ENCODE measurements around the gene IL27RA.

The IL27RA gene

DNA sequence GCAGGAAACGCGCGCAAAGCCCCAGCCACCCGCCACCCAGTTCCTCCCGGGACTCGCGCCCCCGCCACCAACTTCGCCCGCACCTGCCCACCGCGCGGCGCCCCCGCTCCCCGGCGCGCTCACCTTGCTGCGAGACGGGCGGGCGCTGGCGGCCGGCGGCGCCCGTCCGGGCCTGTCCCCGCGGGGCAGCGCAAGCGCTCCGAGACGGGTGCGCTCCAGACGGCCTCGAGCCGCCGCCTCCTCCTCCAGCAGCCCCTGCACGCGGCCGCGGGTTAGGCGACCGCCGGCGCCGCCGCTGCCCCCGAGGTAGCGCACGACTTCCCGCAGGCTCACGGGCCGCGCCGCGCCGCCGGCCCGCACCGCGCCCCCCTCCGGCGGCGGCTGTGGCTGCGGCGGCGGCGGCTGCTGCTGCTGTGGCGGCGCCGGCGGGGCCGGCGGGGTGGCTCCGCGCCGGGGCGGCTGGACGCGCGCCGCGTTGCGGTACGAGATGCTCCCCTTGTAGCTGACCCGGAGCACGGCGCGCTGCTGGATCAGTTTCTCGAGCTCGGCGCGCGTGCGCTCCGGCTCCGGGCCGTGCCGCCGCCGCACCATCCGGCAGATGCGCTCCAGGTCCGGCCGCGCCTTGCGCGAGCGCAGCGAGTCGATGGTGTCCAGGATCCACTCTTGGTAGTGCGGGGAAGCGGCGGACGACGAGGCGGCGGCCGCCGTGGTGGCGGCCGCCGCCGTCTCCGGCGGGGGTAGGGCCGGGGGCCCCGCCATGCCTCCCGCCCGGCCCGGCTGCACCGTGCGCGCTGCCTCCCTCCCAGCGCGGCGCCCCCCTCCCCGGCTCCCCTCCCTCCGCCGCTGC is 58.3 kb downstream of the IL27RA start:
- DNase-seq, result no peak

DNA sequence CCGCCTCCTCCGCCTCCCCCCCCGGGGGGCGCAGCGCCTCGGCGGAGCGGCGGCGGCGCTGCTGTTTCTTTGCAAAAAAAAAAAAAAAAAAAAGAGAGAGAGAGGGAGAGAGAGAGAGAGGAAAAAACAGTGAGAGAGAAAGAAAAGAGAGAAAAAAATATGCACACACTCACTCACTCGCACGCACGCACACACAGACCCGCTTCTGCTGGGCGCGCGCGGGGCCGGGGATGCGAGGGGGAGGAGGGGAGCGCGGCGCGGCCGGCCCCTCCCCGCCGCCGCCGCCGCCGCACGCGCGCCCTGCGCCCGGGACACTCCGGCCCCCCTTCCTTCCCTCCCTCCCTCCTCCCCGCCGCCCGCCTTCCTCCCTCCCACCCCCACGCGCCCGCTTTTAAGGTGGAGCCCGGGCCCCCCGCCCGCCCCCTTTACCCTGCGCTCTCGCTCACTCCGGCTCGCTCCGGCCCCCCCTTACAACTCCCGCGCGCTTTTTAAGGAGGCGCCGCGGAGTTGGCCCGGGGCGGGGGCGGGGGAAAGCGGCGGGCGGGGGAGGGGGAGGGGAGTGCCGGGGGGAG is 59.0 kb downstream of the IL27RA start, which contains the start of gene SAMD1:
SAMD1 (minus strand) TSS at position 243 of the 572 bp plus-strand sequence.
- peak; percentile 35 for DNase-seq

- no peak for DNase-seq
These were observed 59.7 kb downstream of the IL27RA start for GRCh38 chr19:14091081-14091812.

DNA sequence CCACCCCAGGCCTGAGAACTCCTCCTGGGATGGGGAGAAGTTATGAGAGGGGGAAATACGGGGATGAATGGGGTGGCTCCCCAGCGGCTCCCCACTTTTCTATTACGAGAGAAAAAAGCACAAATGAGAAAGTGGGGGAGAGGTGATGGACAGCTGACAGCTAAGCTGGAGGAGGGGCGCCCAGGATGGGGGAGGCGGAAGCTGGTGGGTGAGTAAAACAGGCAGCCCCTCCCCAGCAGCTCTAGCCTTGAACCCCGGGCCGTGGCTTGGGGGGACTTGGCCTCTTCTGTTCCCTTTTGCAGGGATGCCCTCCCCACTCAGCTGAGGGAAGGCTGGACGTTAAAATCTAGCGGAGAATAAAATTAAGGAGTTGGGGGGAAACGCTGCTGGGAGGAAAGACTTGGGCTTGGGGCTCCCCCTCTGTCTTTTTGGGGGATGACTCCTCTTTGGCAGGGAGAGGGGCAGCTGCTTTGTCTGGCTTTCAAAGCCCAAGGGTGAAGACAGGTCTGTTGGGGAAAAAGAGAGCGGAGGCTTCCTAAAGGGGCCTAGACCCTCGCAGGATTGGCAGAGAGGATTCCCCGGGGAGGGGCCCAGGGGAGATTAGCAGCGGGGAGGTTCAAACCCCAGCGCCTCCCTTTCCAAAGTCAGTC is 60.4 kb downstream of the IL27RA start:
- DNase-seq, result no peak

DNA sequence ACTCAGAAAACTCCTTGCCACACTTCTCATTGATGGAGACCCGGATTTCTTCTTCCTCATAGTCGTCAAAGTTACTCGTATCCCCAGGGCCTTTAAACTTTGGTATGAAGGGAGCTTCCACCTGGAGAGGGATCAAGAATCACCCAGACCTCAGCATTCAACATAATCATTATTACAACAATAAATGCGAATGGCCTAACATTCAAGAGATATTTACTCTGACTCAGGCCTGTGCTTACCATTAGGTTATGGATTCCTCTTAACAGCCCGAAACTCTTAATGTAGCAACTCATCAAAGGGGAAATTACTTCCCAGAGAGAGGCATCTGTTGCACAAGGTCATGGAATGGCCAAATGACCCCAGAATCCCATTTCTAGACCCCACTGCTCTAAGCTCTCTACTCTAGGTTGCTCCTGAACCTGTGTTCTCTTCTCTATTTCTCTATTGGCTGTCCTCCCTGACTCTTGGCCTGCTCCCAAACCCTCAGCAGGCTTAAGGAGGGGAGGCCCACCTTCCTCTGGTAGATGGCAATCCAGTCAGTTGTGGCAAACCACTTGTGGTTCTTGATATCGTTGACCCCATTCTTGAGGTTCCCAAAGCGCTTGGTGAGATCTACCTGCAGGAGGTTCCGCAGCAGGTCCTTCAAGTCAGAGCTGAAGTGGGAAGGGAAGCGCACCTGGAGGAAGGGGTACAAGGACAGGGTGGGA is 61.7 kb downstream of the IL27RA start:
- DNase-seq, result no peak

- DNase-seq, result no peak
These were observed 63.3 kb downstream of the IL27RA start for GRCh38 chr19:14094854-14095253.

DNA sequence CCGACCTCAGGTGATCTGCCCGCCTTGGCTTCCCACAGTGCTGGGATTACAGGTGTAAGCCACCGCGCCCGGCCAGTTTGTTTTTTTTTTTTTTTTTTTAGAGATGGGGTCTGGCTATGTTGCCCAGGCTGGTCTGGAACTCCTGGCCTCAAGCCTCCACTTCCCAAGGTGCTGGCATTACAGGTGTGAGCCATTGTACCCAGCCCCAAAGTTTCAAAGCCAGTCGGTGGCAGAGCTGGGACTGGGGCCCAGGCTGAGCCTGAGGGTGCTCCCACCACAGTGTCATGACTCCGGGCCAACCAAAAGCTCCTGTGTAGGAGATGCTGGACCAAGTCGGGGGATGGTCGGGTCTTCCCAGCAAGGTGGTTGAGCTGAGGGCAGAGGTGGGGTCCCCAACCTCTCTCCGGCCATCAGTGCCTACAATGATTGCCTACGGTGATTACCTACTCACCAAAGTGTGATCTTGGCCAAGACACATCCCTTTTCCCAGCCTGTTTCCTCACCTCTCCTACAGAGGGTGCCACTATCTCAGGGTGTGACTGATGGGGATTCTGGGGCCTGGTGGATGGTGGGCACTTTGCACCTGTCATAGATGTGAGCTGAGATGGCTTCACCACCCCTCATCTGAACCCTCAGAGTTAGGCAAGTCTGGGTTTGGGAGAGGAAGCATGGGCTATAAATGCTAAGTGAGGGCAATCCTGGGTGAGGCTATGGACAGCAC is 64.9 kb downstream of the IL27RA start:
- DNase-seq, result no peak

DNA sequence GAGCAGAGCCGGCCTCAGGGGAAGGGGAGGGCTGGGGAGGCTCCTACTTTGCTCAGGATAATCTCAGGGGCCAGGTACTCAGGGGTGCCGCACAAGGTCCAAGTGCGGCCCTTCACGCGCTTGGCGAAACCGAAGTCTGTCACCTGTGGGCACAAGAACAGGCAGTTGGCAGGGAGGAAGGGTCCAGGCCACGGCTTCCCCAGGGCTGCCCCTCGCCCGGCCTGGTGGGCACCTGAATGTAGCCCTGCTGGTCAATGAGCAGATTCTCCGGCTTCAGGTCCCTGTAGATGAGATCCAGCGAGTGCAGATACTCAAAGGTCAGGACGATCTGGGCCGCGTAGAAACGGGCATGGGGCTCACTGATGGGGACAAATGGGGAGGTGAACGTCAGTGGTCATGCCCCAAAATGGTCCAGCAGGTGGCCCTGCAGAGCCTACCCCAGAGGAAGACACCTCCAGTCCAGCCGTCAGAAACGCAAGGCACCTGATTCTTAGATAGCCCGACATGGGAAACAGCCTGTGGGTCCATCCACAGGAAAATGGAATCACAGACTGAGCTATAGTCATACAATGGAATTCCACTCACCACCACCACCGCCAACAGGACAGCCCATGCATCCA is 66.1 kb downstream of the IL27RA start:
- DNase-seq, result no peak

GRCh38 chr19:14101003-14101545 is 69.5 kb downstream of the IL27RA start:
- no peak for DNase-seq

- DNase-seq, result no peak
These were observed 70.6 kb downstream of the IL27RA start for GRCh38 chr19:14102102-14102696.

DNA sequence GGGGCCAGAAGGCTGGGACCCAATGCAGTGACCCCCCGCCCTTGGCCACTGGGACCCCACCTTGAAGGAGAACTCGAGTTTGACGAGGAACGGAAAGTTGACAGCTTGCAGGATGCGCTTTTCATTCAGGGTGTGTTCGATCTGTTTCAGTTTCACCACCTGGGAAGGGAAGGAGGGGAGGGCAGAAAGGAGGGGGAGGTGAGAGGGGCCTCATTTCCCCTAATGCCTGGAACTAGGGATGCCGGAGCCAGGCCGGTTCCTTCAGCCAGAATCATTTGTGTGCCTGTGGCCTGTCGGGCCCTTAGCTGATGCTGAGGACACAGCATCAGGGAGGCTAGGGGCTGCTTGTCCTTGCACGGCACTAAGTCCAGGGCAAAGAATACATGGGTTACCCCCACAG is 71.2 kb downstream of the IL27RA start:
- no peak for DNase-seq

Data from NCI-H748 treated with DMSO at 0.1 percent for 48 hours (cell line).